WTC11 (cell line): ENCODE data around the gene CNTN1. TPM values are rescaled to one million over a fixed set of nuclear protein-coding genes. Genes with fewer than 3 reads are reported as not detected.

Source experiments
- ATAC-seq: fragments of 200-7000 bp; cut with Tn5 transposase; 2 replicates; pipeline ENCODE4 v1.10.0; 2021; ENCODE audit warnings: mild to moderate bottlenecking, moderate library complexity
- CTCF ChIA-PET: fragments of 300-600 bp; sonication (Branson Sonifier 250); formaldehyde crosslinking; loops from one replicate; lab custom pipeline; 2021; ENCODE audit warnings: antibody characterized with exemption; lab: Charles Lee
- POLR2A ChIA-PET: fragments of 350-600 bp; sonication (Branson Sonifier 250); formaldehyde crosslinking; loops from one replicate; lab custom pipeline; 2021; ENCODE audit warnings: antibody characterized with exemption; lab: Charles Lee
- DNase-seq: peaks from one replicate; pipeline ENCODE4 v3.0.0; 2021; ENCODE audit warnings: low spot score
- H3K27ac Mint-ChIP-seq: 2 replicates; pipeline ENCODE4 v1.8.0; 2021; ENCODE audit warnings: mixed read lengths
- H3K27me3 Mint-ChIP-seq: 2 replicates; pipeline ENCODE4 v1.8.0; 2021; ENCODE audit warnings: low read depth, mild to moderate bottlenecking, moderate library complexity, mixed read lengths
- H3K36me3 Mint-ChIP-seq: 2 replicates; pipeline ENCODE4 v1.8.0; 2021; ENCODE audit warnings: mixed read lengths
- H3K4me1 Mint-ChIP-seq: 2 replicates; pipeline ENCODE4 v1.8.0; 2022; ENCODE audit warnings: mixed read lengths
- H3K4me3 Mint-ChIP-seq: 2 replicates; pipeline ENCODE4 v1.8.0; 2021; ENCODE audit warnings: mild to moderate bottlenecking, moderate library complexity, mixed read lengths
- H3K9me3 Mint-ChIP-seq: 2 replicates; pipeline ENCODE4 v1.8.0; 2021; ENCODE audit warnings: mixed read lengths
- ATF2 ChIP-seq: sonication (generic); formaldehyde crosslinking; IDR thresholded peaks from 2 replicates; pipeline ENCODE4 v1.8.1; 2022; ENCODE audit warnings: low read depth, missing genetic modification reagents, borderline replicate concordance
- ATF3 ChIP-seq: sonication (generic); formaldehyde crosslinking; conservative IDR thresholded peaks from 2 replicates; pipeline ENCODE4 v1.8.1; 2022; ENCODE audit warnings: mild to moderate bottlenecking, missing genetic modification reagents
- EMX1 ChIP-seq: fragments of 250-450 bp; sonication (Bioruptor Pico); IDR thresholded peaks from 2 replicates; pipeline ENCODE4 v1.8.0; 2021; ENCODE audit warnings: mild to moderate bottlenecking
- ESRRA ChIP-seq: sonication (generic); formaldehyde crosslinking; IDR thresholded peaks from 2 replicates; pipeline ENCODE4 v1.8.1; 2022; ENCODE audit warnings: mild to moderate bottlenecking, missing genetic modification reagents, borderline replicate concordance
- FOXJ3 ChIP-seq: sonication (generic); formaldehyde crosslinking; IDR thresholded peaks from 2 replicates; pipeline ENCODE4 v1.9.0; 2021; ENCODE audit warnings: missing genetic modification reagents, mild to moderate bottlenecking, borderline replicate concordance
- HMGA2 ChIP-seq: fragments of 250-450 bp; sonication (Bioruptor Pico); IDR thresholded peaks from 2 replicates; pipeline ENCODE4 v1.4.0; 2021; ENCODE audit warnings: mild to moderate bottlenecking, moderate library complexity
- HMGXB4 ChIP-seq: sonication (generic); formaldehyde crosslinking; IDR thresholded peaks from 2 replicates; pipeline ENCODE4 v1.8.1; 2023; ENCODE audit warnings: mild to moderate bottlenecking, moderate library complexity, missing genetic modification reagents
- MXD4 ChIP-seq: fragments of 250-450 bp; sonication (Bioruptor Pico); IDR thresholded peaks from 2 replicates; pipeline ENCODE4 v1.8.0; 2021; ENCODE audit warnings: mild to moderate bottlenecking, moderate library complexity, borderline replicate concordance
- NFATC4 ChIP-seq: fragments of 250-450 bp; sonication (Bioruptor Pico); IDR thresholded peaks from 2 replicates; pipeline ENCODE4 v1.9.0; 2021; ENCODE audit warnings: mild to moderate bottlenecking
- PRRX2 ChIP-seq: fragments of 250-450 bp; sonication (Bioruptor Pico); IDR thresholded peaks from 2 replicates; pipeline ENCODE4 v1.8.0; 2021; ENCODE audit warnings: mild to moderate bottlenecking
- SMAD3 ChIP-seq: sonication (generic); formaldehyde crosslinking; IDR thresholded peaks from 2 replicates; pipeline ENCODE4 v1.8.0; 2022; ENCODE audit warnings: missing genetic modification reagents, mild to moderate bottlenecking, borderline replicate concordance
- SOX15 ChIP-seq: fragments of 250-450 bp; sonication (Bioruptor Pico); IDR thresholded peaks from 2 replicates; pipeline ENCODE4 v1.9.0; 2021; ENCODE audit warnings: mild to moderate bottlenecking
- TEAD1 ChIP-seq: sonication (generic); formaldehyde crosslinking; IDR thresholded peaks from 2 replicates; pipeline ENCODE4 v1.8.0; 2022; ENCODE audit warnings: mild to moderate bottlenecking, missing genetic modification reagents
- ZNF121 ChIP-seq: sonication (generic); formaldehyde crosslinking; IDR thresholded peaks from 2 replicates; pipeline ENCODE4 v1.8.0; 2023; ENCODE audit warnings: missing genetic modification reagents
- ZNF423 ChIP-seq: fragments of 250-450 bp; sonication (Bioruptor Pico); IDR thresholded peaks from 2 replicates; pipeline ENCODE4 v2.1.2; 2022; ENCODE audit warnings: mild to moderate bottlenecking, moderate library complexity
- total RNA-seq: library from RNA; stranded (reverse); gene quantifications from 3 replicates; pipeline ENCODE4 v1.2.3, GENCODE V29; 2021
- TF ChIP-seq, protein P1 (sequence below): sonication (generic); formaldehyde crosslinking; IDR thresholded peaks from 2 replicates; pipeline ENCODE4 v1.8.1; 2023; ENCODE audit warnings: mild to moderate bottlenecking, missing genetic modification reagents, moderate library complexity
- TF ChIP-seq, protein P2 (sequence below): fragments of 200-600 bp; IDR thresholded peaks from 2 replicates; pipeline ENCODE4 v1.8.0; 2022; ENCODE audit warnings: antibody characterized with exemption
- TF ChIP-seq, protein P3 (sequence below): fragments of 250-450 bp; sonication (Bioruptor Pico); IDR thresholded peaks from 2 replicates; pipeline ENCODE4 v1.9.0; 2021; ENCODE audit warnings: mild to moderate bottlenecking, borderline replicate concordance

CNTN1 gene
- total RNA-seq, 1 experiment from 2014 or later = 16.9 TPM

DNA sequence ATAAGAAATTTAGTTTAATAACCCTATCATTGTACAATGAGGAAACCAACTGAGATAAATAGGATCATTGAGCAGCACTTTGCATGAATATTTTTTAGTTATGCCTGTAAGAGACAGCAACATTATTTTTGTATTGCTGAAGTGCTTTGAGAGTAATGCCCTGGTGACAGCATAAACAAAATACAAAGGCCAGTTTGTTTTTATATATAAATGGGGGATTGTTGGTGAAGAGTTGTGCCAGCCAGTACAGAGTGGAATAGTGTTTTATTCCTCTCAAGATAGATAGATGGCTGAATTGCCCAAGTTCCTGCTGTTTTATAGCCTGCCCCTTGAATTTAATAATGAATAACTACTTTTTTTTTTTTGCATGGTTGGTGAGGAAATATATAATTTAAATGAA is 101.8 kb downstream of the CNTN1 start (continued):
- no peak for TF ChIP-seq SMAD3 (CRISPR knock-in tag)
- TF ChIP-seq, protein P1, sequence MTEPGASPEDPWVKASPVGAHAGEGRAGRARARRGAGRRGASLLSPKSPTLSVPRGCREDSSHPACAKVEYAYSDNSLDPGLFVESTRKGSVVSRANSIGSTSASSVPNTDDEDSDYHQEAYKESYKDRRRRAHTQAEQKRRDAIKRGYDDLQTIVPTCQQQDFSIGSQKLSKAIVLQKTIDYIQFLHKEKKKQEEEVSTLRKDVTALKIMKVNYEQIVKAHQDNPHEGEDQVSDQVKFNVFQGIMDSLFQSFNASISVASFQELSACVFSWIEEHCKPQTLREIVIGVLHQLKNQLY (CRISPR knock-in tag) = no peak
- TF ChIP-seq ATF2 (CRISPR knock-in tag) = no peak
- no peak for TF ChIP-seq PRRX2

- POLR2A ChIA-PET = no interaction called here
- Mint-ChIP-seq H3K27me3 (no peaks in the 10 kb centered on the region), H3K9me3 (no peaks in the 10 kb centered on the region)
These were observed 108.8 kb downstream of the CNTN1 start for GRCh38 chr12:40801082-40801481.

GRCh38 chr12:40801861-40802260 is 109.6 kb downstream of the CNTN1 start:
- ChIA-PET POLR2A (no interaction called here), CTCF (no interaction called here)
- no peaks in the 10 kb centered on the region for H3K27me3 Mint-ChIP-seq
- peaks cover 7% of the 10 kb centered on the region for H3K4me1 Mint-ChIP-seq
- H3K27ac Mint-ChIP-seq = no peak overlapping the region
- no peak for TF ChIP-seq FOXJ3 (CRISPR knock-in tag)
- TF ChIP-seq ZNF423 (CRISPR knock-in tag) = no peak
- TF ChIP-seq, protein P2, sequence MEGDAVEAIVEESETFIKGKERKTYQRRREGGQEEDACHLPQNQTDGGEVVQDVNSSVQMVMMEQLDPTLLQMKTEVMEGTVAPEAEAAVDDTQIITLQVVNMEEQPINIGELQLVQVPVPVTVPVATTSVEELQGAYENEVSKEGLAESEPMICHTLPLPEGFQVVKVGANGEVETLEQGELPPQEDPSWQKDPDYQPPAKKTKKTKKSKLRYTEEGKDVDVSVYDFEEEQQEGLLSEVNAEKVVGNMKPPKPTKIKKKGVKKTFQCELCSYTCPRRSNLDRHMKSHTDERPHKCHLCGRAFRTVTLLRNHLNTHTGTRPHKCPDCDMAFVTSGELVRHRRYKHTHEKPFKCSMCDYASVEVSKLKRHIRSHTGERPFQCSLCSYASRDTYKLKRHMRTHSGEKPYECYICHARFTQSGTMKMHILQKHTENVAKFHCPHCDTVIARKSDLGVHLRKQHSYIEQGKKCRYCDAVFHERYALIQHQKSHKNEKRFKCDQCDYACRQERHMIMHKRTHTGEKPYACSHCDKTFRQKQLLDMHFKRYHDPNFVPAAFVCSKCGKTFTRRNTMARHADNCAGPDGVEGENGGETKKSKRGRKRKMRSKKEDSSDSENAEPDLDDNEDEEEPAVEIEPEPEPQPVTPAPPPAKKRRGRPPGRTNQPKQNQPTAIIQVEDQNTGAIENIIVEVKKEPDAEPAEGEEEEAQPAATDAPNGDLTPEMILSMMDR = no peak
- DNase-seq = no peak
- H3K36me3 Mint-ChIP-seq = no peaks in the 10 kb centered on the region
- ATAC-seq = no peak
- no peaks in the 10 kb centered on the region for H3K9me3 Mint-ChIP-seq
- H3K4me3 Mint-ChIP-seq = no peak overlapping the region

More at GRCh38 chr12:40801082-40801481, 108.8 kb downstream of the CNTN1 start:
- ATAC-seq (no peak), DNase-seq (no peak)
- CTCF ChIA-PET = no interaction called here
- H3K4me1 Mint-ChIP-seq = peaks cover 7% of the 10 kb centered on the region
- no peak overlapping the region for H3K27ac Mint-ChIP-seq
- H3K4me3 Mint-ChIP-seq = no peak overlapping the region
- TF ChIP-seq, protein P3, sequence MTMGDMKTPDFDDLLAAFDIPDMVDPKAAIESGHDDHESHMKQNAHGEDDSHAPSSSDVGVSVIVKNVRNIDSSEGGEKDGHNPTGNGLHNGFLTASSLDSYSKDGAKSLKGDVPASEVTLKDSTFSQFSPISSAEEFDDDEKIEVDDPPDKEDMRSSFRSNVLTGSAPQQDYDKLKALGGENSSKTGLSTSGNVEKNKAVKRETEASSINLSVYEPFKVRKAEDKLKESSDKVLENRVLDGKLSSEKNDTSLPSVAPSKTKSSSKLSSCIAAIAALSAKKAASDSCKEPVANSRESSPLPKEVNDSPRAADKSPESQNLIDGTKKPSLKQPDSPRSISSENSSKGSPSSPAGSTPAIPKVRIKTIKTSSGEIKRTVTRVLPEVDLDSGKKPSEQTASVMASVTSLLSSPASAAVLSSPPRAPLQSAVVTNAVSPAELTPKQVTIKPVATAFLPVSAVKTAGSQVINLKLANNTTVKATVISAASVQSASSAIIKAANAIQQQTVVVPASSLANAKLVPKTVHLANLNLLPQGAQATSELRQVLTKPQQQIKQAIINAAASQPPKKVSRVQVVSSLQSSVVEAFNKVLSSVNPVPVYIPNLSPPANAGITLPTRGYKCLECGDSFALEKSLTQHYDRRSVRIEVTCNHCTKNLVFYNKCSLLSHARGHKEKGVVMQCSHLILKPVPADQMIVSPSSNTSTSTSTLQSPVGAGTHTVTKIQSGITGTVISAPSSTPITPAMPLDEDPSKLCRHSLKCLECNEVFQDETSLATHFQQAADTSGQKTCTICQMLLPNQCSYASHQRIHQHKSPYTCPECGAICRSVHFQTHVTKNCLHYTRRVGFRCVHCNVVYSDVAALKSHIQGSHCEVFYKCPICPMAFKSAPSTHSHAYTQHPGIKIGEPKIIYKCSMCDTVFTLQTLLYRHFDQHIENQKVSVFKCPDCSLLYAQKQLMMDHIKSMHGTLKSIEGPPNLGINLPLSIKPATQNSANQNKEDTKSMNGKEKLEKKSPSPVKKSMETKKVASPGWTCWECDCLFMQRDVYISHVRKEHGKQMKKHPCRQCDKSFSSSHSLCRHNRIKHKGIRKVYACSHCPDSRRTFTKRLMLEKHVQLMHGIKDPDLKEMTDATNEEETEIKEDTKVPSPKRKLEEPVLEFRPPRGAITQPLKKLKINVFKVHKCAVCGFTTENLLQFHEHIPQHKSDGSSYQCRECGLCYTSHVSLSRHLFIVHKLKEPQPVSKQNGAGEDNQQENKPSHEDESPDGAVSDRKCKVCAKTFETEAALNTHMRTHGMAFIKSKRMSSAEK (CRISPR knock-in tag) = no peak
- TF ChIP-seq SOX15 (CRISPR knock-in tag) (no peak), MXD4 (CRISPR knock-in tag) (no peak), ZNF121 (CRISPR knock-in tag) (no peak), ATF3 (no peak), HMGXB4 (CRISPR knock-in tag) (no peak), ESRRA (CRISPR knock-in tag) (no peak), NFATC4 (CRISPR knock-in tag) (no peak), TEAD1 (no peak), EMX1 (CRISPR knock-in tag) (no peak), ZNF423 (CRISPR knock-in tag) (no peak), HMGA2 (CRISPR knock-in tag) (no peak)
- no peaks in the 10 kb centered on the region for H3K36me3 Mint-ChIP-seq
